GM19035 (cell line): ENCODE data around the gene NPIPB4.
"Not testable (repeated sequence)": the region's sequence is repeated elsewhere in the genome, so short reads cannot be mapped to it uniquely, and the experiment has no call there.

Experiments used
- ATAC-seq: cut with Tn5 transposase; IDR thresholded peaks from one replicate; pipeline ENCODE4 v1.9.1; 2021; ENCODE audit not compliant: unreplicated experiment

NPIPB4 gene

DNA sequence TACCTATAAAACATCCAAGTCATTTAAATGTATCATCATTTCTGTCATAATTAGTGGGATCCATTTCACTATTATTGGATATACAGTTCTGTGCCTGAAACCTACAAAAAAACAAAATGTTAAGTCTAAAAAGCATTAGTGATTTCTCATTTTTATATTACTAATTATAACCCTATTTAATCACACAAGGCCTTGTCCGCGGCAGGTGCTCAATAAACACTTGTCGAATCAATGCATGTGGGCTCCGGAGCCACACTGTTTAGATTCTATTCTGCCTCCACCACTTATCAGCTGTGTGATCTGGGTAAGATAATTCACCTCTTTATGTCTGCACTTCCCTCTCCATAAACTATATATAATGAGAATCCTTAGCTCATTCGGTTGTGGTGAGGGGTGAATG is at the start of gene NPIPB4:
NPIPB4 (minus strand) TSS at position 101 of the 400 bp plus-strand sequence. CDS start 378 bp downstream, outside the sequence.
- ATAC-seq: not testable (repeated sequence)

DNA sequence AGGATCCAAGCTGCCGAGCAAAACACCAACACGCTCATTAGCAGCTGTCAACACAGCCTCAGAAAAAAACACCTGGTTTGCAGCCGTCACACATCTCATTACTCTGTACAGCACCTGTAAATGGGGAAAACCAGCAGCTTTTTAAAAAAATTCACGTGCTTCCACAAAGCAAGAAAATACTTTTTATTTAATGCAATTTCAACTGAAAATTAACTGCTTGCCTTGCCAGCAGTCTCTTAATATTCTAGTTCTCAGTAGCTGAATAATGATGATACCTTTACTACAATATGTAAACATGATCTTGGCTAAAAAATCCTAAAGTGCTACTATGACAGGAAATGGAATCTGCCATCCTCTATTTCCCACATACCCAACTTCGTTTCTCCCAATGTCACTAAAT is 41.4 kb upstream of the NPIPB4 start:
- not testable (repeated sequence) for ATAC-seq

DNA sequence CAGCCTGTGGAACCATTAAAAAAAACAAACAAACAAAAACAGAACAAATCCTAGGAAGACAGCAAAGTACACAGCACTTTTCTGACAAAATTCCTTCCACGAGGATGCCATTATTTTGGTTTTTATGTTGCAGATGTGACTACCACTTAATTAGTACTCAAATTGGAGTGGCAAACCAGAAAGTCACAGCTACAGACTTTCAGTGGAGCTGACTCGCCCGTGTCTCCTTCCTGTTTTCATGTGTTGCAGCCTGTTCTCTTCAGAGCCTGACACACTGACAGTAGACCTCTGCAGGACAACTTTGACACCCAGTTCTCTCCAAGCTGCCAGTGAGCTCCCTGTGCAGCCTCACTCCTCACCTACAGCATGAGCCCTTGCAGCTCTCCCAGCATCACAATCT is 24.4 kb upstream of the NPIPB4 start:
- ATAC-seq: not testable (repeated sequence)

DNA sequence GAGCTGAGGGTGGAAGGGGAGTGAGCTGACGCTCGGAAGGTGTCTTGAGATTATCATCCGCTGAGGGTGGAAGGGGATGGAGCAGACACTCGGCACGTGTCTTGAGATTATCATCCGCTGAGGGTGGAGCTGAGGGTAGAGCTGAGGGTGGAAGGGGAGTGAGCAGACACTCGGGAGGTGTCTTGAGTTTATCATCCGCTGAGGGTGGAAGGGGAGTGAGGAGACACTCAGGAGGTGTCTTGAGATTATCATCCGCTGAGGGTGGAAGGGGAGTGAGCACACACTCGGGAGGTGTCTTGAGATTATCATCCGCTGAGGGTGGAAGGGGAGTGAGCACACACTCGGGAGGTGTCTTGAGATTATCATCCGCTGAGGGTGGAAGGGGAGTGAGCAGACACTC is 20.4 kb downstream of the NPIPB4 start:
- not testable (repeated sequence) for ATAC-seq

DNA sequence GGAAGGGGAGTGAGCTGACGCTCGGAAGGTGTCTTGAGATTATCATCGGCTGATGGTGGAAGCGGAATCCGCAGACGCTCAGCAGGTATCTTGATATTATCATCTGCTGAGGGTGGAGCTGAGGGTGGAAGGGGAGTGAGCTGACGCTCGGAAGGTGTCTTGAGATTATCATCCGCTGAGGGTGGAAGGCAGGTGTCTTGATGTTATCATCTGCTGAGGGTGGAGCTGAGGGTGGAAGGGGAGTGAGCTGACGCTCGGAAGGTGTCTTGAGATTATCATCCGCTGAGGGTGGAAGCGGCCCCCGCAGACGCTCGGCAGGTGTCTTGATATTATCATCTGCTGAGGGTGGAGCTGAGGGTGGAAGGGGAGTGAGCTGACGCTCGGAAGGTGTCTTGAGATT is 21.2 kb downstream of the NPIPB4 start:
- not testable (repeated sequence) for ATAC-seq

DNA sequence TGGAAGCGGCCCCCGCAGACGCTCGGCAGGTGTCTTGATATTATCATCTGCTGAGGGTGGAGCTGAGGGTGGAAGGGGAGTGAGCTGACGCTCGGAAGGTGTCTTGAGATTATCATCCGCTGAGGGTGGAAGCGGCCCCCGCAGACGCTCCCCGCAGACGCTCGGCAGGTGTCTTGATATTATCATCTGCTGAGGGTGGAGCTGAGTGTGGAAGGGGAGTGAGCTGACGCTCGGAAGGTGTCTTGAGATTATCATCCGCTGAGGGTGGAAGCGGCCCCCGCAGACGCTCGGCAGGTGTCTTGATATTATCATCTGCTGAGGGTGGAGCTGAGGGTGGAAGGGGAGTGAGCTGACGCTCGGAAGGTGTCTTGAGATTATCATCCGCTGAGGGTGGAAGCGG is 21.8 kb downstream of the NPIPB4 start:
- not testable (repeated sequence) for ATAC-seq

DNA sequence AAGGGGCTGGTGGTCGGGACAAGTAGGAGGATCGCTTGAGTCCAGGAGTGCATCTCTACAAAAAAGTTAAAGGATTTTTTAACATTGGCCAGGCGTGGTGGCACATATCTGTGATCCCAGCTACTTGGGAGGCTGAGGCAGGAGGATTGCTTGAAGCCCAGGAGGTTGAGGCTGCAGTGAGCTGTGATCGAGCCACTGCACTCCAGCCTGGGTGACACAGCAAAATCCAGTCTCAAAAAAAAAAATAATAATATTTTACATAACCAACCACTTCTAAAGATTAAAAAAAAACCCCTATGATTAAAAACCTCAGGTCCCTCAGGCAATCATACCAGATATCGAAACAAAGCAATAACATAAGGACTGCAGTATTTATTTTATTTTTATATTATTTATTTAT is 23.3 kb downstream of the NPIPB4 start:
- ATAC-seq: not testable (repeated sequence)

DNA sequence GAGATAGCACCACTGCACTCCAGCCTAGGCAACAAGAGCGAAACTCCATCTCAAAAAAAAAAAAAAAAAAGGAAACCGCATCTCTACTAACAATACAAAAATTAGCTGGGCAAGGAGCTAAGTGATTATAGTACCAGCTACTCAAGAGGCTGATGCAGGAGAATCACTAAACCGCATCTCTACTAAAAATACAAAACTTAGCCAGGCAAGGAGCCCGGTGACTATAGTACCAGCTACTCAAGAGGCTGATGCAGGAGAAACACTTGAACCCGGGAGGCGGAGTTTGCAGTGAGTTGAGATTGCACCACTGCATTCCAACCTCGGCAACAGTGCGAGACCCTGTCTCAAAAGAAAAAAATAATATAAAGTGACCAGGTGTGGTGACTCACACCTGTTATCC is 27.6 kb downstream of the NPIPB4 start:
- ATAC-seq: not testable (repeated sequence)

DNA sequence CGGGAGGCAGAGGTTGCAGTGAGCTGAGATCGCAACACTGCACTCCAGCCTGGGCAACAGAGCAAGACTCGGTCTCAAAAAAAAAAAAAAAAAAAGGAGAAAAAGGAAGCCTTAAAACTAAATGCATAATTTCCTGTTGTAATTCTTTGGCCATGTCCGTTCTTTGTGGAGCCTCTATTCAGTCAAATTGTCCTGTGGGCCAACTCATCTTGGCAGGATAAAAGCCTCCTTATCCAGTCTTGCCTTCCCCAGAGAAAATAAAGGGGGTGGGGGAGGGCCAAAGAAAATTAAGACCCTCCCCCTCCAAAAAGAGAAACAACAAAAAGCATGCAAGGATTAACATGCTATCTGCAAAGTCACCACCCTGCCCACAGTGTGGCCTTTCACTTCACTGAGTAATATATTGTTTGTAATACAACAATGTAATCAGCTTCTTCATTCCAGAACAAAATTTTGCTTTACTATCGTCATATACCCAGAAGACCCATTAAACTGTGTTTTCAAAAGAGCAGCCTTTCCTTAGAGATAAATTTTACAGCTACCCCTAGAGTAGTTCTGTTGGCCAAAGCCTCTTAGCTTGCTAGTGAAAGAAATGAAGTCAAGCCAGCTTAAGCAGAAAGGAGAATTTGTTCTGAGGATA is 31.4 kb downstream of the NPIPB4 start:
- ATAC-seq: not testable (repeated sequence)

DNA sequence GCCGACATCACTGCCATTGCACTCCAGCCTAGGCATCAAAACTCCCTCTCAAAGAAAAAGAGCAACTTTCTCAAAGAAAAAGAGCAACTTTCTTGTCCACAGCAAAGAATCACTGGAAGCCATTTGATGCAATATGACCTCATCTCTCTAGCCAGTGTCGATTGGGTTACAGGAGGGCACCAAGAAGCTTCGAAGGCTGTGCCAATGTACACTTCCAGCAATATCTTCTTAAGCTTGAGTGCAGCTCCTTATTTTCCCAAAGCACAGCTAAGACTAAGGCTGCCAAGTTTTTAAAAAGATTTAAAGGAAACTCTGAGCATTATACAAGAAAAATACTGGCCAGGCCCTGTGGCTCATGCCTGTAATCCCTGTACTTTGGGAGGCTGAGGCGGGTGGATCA is 32.0 kb downstream of the NPIPB4 start:
- not testable (repeated sequence) for ATAC-seq

DNA sequence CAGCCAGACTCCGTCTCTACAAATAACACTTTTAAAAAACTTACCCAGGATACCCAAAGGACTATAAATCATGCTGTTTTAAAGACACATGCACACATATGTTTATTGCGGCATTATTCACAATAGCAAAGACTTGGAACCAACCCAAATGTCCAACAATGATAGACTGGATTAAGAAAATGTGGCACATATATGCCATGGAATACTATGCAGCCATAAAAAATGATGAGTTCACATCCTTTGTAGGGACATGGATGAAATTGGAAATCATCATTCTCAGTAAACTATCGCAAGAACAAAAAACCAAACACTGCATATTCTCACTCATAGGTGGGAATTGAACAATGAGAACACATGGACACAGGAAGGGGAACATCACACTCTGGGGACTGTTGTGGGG is 34.3 kb downstream of the NPIPB4 start:
- ATAC-seq: not testable (repeated sequence)

DNA sequence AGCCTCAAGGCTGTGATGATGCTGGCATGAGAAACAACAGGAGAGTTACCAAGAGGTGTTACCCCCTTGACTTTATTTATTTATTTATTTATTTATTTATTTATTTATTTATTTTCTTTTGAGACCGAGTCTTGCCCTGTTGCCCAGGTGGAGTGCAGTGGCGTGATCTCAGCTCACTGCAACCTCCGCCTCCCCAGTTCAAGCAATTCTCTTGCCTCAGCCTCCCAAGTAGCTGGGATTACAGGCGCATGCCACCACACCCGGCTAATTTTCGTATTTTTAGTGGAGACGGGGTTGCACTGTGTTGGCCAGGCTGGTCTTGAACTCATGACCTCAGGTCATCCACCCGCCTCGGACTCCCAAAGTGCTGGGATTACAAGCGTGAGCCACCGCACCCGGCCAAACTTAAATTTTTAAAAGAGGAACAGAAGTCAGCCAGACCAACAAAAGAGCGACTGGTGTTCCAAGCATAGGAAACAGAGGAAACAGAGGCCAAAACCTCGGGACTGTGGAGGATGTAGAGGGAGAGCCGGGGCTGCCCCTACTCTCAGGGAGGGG is 36.6 kb downstream of the NPIPB4 start:
- not testable (repeated sequence) for ATAC-seq

DNA sequence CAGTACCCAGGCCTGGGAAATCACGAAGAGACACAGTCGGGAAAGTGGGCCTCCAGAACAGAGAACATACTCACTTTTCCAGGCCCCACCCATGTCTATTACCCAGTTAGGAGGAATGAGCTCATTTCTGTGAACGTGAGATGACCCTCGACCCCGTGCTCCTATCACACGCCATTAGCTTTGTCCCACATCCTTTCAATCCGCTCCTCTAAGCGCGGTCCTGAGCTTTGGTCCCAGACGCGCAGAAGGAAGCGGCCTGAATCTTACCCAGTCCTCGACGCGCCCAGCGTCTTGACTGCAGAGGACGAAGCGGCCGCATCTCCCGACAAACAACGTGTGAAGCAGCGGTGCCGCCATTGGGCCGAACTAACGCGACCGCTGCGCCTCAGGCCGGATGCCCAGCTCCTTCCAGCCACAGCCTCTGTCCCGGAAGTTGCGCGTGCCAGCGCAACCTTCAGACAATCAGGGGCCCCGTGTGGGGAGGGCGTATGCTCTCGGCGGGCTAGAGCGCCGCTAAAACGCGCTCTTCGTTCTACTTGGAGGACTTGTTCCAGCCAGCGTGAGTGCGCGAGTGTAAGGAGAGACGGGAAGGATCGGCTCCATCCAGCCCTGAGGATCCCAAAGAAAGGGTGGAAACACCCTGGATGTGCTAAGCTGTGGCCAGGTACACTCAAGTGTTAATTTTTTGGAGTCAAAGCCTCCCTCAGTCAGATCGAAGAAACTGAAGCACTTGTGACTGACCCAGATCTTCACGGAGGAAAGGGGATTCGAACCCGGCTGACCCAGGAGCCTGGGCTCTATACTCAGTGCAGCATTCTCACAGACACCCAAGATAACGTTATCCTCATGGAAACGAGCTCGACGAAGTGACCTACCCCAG is 37.3 kb downstream of the NPIPB4 start:
- peak; percentile 95 for ATAC-seq

DNA sequence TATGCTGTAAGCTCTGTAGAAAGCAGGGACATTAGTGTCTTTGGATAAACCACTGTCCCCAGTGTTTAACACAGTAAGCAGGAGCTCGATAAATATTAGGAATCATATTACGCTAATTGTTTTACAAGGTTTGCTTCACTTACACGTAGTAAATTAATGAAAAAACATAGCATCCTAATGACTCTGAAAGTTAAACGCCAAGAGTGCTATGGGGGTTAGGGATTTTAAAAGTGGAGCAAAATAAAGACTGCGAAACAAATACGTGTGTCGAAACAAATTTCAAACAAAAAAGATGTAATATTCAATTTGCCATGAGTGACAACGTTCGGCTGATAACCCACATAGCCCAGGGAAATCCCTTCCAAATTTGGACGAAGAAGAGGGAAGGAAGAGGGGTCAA is 37.9 kb downstream of the NPIPB4 start:
- not testable (repeated sequence) for ATAC-seq

DNA sequence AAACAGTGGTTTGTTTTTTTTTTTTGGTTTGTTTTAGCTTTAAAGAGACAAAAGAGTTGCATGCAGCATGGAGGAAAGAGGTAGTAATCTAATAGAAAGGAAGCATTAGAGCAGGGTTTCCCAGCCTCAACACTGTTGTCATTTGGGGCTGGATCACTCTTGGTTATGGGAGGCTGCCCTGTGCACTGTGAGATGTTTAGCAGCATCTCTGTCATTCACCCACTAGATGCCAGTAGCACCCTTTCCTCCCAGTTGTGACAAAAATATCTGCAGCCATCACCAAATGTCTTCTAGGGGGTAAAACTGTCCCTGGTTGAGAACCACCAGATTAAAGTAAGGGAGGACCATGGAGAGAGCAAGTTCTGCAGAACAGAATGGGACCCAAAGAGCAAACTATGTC is 40.5 kb downstream of the NPIPB4 start:
- not testable (repeated sequence) for ATAC-seq

DNA sequence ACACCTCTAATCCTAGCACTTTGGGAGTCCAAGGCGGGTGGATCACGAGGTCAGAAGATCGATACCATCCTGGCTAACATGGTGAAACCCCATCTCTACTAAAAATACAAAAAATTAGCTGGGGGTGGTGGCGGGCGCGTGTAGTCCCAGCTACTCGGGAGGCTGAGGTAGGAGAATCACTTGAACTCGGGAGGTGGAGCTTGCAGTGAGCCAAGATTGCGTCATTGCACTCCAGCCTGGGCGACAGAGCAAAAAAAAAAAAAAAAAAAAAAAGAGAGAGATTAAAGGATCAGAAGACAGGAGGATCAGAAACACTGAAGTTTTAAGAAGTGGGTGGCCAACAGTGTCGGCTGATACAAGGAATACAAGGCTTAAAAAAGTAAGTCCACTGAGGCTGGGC is 41.9 kb downstream of the NPIPB4 start:
- ATAC-seq: not testable (repeated sequence)

DNA sequence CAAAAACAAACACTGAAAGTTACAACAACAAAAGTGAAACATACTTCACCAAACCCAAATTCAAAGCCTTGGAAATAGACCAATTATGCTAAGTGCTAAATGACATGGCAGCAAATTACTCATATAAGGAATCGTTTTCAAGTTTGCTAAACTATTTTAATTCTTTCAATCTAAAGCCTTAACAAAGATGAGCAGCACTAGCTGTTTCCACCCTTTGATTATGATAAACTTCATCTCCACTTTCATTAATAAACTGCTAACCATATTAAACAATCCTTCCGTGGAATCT is 55.2 kb downstream of the NPIPB4 start:
- ATAC-seq: not testable (repeated sequence)

DNA sequence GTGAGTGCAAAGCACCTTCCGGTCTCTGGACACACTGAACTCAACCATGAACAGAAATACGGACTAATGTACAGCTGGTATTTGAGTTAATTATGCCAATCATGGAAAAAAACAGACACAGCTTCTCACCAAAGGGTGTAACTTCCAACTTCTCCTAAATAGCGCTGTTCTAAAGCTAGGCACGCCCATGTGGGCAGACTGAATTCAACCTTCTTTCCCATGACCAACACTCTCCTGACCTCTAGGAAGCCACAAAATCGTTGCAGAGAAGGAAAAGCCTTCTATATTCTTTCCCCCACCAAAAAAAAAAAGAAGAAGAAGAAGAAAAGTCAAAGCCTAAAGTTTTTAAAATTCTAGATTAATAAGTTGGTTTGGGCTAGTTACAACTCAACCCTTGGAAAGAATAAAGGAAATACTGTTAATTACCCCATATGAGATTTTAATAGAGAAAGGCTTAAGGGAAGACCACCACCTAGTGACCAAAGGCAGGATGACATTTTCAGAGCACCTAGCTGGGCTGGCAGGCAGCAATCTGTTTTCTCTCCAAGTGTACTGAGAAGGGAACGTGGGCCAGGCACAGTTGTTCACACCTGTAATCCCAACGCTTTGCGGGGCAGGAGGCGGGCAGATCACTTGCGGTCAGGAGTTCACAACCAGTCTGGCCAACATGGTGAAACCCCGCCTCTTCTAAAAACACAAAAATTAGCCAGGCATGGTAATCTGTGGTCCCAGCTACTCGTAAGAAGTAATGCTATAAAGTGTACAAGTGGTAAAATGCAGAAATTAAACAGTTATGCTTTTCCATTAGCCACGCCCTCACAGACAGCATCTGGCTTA is 55.8 kb downstream of the NPIPB4 start:
- not testable (repeated sequence) for ATAC-seq

DNA sequence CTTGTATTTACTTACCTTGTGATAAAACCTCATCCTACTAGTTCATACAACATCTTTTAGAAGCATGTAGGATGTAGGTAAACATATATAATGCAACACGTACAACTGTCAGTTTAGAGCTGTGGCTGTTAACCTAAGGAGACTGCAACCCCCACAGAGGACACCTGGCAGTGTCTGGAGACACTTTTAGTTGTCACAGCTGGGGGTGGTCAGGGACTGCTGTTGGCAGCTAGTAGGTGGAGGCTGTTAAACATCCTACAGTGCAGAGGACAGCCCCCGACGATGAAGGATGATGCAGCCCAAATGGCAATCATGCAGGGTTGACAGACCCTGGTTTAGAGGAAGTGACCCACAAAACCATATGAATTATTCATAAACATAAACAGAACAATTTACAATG is 59.0 kb downstream of the NPIPB4 start:
- not testable (repeated sequence) for ATAC-seq

DNA sequence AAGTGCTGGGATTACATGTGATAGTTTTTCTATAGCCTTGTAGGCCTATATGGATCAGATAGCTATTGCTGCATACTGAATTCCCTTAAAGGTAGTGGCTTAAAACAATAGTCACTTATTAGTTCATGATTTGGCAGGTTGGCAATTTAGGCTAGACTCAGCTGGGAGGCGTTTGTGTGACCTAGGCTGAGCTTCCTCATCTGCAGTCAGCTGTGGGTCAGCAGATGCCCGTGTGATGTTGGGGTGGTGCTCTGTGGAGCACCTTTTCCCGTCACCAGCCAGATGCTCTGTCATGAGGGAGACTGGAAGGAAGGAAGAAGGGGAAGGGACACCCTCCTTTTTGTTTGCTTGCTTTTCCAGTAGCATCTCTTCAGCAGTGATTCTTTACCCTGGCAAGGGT is 64.2 kb downstream of the NPIPB4 start:
- not testable (repeated sequence) for ATAC-seq

DNA sequence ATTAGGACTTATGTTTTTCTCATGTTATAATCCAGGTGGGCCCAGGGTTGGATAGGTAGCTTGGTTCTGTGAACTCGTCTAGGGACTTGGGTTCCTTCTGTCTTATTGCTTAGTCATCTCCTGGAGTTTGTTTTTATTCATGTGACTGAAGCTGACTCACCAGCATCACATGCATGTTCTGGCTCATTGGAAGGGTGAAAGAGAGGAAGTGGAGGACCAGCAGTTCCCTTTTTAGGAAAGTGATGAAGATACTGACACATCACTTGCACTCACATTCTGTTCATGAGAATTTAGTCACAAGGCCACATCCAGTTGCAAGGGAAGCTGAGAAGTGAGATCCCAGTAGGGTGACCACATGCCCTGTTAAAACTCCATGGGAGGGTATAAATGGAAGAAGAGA is 67.0 kb downstream of the NPIPB4 start:
- not testable (repeated sequence) for ATAC-seq
